HCT116 (cell line): Measurements from ENCODE around the gene TBC1D8. TPM values are rescaled to one million over a fixed set of nuclear protein-coding genes. Genes with fewer than 3 reads are reported as not detected.

ENCODE experiments used
- ATAC-seq: fragments of 200-7000 bp; cut with Tn5 transposase; 2 replicates; pipeline ENCODE4 v1.9.1; 2020; ENCODE audit warnings: mild to moderate bottlenecking, moderate library complexity
- BruUV-seq: library from RNA; stranded (reverse); fragments of 400-500 nt; replicated peaks from 2 replicates; lab custom pipeline; 2021; lab: Mats Ljungman, UMichigan
- CTCF ChIA-PET: fragments of 300-600 bp; sonication (Branson Sonifier 250); formaldehyde crosslinking; loops from one replicate; lab custom pipeline; 2021; ENCODE audit warnings: antibody characterized with exemption; lab: Charles Lee
- POLR2A ChIA-PET: fragments of 300-600, 350-600 bp; sonication (Branson Sonifier 250); formaldehyde crosslinking; loops from one replicate; lab custom pipeline; 2021; ENCODE audit warnings: antibody characterized with exemption; lab: Charles Lee
- RAD21 ChIA-PET, 2 experiments: fragments of 300-600 bp; sonication (Branson Sonifier 250); formaldehyde crosslinking; loops; one replicate each; lab custom pipeline; 2023; ENCODE audit warnings: low total read pairs in 2 of 2; ENCODE audit not compliant: uncharacterized antibody in 2 of 2, unreplicated experiment in 2 of 2, low non-redundant PET in 1 of 2; lab: Charles Lee
- DNase-seq: peaks from one replicate; pipeline ENCODE4 v3.0.0-alpha.2; 2010; ENCODE audit warnings: low read depth, low spot score
- H2AFZ ChIP-seq: fragments of 200-600 bp; shearing (Covaris generic), sonication (generic); 2 replicates; pipeline ENCODE4 v1.6.1; 2017; ENCODE audit warnings: low read depth, mixed run types, mixed read lengths, antibody characterized with exemption, low read length; ENCODE audit not compliant: poor library complexity, severe bottlenecking
- H3K27ac ChIP-seq: 2 replicates; pipeline ENCODE4 v1.5.1; 2012; ENCODE audit warnings: low read depth, low read length
- H3K27me3 ChIP-seq: fragments of 200-600 bp; sonication (generic); 2 replicates; pipeline ENCODE4 v1.6.1; 2016; ENCODE audit warnings: mixed run types, low read length, mixed read lengths; ENCODE audit not compliant: insufficient read depth
- H3K36me3 ChIP-seq, 2 experiments: fragments of 200-500 bp in 1 of 2; fragments of 200-600 bp in 1 of 2; sonication (Bioruptor generic) in 1 of 2; sonication (generic) in 1 of 2; 2 replicates each; pipeline versions ENCODE4 v1.5.1 to v1.6.1; 2014 to 2016; ENCODE audit warnings: low read length in 2 of 2, inconsistent platforms in 1 of 2, mixed read lengths in 1 of 2, mixed run types in 1 of 2; ENCODE audit not compliant: insufficient read depth in 2 of 2, control insufficient read depth in 1 of 2
- H3K4me1 ChIP-seq, 2 experiments: fragments of 200-600 bp in 1 of 2; sonication (generic) in 1 of 2; 2 replicates each; pipeline versions ENCODE4 v1.5.1 to v1.6.1; 2012 to 2017; ENCODE audit warnings: low read length in 2 of 2, inconsistent platforms in 1 of 2, mild to moderate bottlenecking in 1 of 2, mixed read lengths in 1 of 2, mixed run types in 1 of 2, moderate library complexity in 1 of 2; ENCODE audit not compliant: insufficient read depth in 2 of 2, control insufficient read depth in 1 of 2
- H3K4me2 ChIP-seq: fragments of 200-600 bp; sonication (generic); 2 replicates; pipeline ENCODE4 v1.6.1; 2017; ENCODE audit warnings: mixed run types, low read length, mixed read lengths
- H3K4me3 ChIP-seq, 2 experiments: fragments of 200-600 bp in 1 of 2; sonication (generic) in 1 of 2; replicated peaks in 1 of 2; 2 replicates each; pipeline ENCODE4 v1.5.1; 2011 to 2016; ENCODE audit warnings: low read length in 2 of 2, control low read depth in 1 of 2, low read depth in 1 of 2, mild to moderate bottlenecking in 1 of 2, mixed read lengths in 1 of 2, mixed run types in 1 of 2
- H3K79me2 ChIP-seq: fragments of 200-600 bp; sonication (generic); 2 replicates; pipeline ENCODE4 v1.6.1; 2017; ENCODE audit warnings: mild to moderate bottlenecking, mixed run types, low read length, moderate library complexity, mixed read lengths; ENCODE audit not compliant: insufficient read depth
- H3K9ac ChIP-seq: fragments of 200-600 bp; sonication (generic); 2 replicates; pipeline ENCODE4 v1.6.1; 2016; ENCODE audit warnings: low read length, mixed read lengths
- H3K9me2 ChIP-seq: fragments of 200-600 bp; sonication (generic), shearing (Covaris generic); 2 replicates; pipeline ENCODE4 v1.6.1; 2017; ENCODE audit warnings: mixed run types, mild to moderate bottlenecking, moderate library complexity; ENCODE audit not compliant: insufficient read depth
- H3K9me3 ChIP-seq, 2 experiments: fragments of 200-500 bp in 1 of 2; fragments of 200-600 bp in 1 of 2; sonication (Bioruptor generic) in 1 of 2; sonication (generic) in 1 of 2; 2 replicates each; pipeline ENCODE4 v1.6.1; 2014 to 2017; ENCODE audit warnings: low read length in 2 of 2, mixed read lengths in 2 of 2, inconsistent platforms in 1 of 2, low read depth in 1 of 2, mild to moderate bottlenecking in 1 of 2, mixed run types in 1 of 2, moderate library complexity in 1 of 2; ENCODE audit not compliant: control insufficient read depth in 1 of 2, insufficient read depth in 1 of 2
- H4K20me1 ChIP-seq: fragments of 200-600 bp; sonication (generic), shearing (Covaris generic); 2 replicates; pipeline ENCODE4 v1.6.1; 2017; ENCODE audit warnings: mixed run types, mild to moderate bottlenecking, moderate library complexity; ENCODE audit not compliant: insufficient read depth
- CBX3 ChIP-seq: IDR thresholded peaks from 2 replicates; pipeline ENCODE4 v1.6.1; 2012; ENCODE audit warnings: low read depth
- CEBPB ChIP-seq: IDR thresholded peaks from 2 replicates; pipeline ENCODE4 v1.6.1; 2012; ENCODE audit warnings: low read depth
- EZH2 ChIP-seq: fragments of 200-600 bp; sonication (generic); IDR thresholded peaks from 2 replicates; pipeline ENCODE4 v1.6.1; 2017; ENCODE audit warnings: antibody characterized with exemption, mixed run types
- EZH2phosphoT487 ChIP-seq: fragments of 200-600 bp; IDR thresholded peaks from 2 replicates; pipeline ENCODE4 v1.6.1; 2018; ENCODE audit warnings: antibody characterized with exemption, borderline replicate concordance
- FOSL1 ChIP-seq: IDR thresholded peaks from 2 replicates; pipeline ENCODE4 v1.6.1; 2012; ENCODE audit warnings: low read depth
- POLR2A ChIP-seq: IDR thresholded peaks from 2 replicates; pipeline ENCODE4 v1.7.0; 2011; ENCODE audit warnings: borderline replicate concordance; ENCODE audit not compliant: insufficient read depth, insufficient read length; ENCODE audit errors: extremely low read depth
- POLR2AphosphoS5 ChIP-seq: IDR thresholded peaks from 2 replicates; pipeline ENCODE4 v1.6.1; 2011; ENCODE audit warnings: mild to moderate bottlenecking, low read depth, low read length, moderate library complexity
- RAD21 ChIP-seq: IDR thresholded peaks from 2 replicates; pipeline ENCODE4 v1.6.1; 2012; ENCODE audit warnings: low read depth, mild to moderate bottlenecking
- SP1 ChIP-seq: IDR thresholded peaks from 2 replicates; pipeline ENCODE4 v1.6.1; 2012; ENCODE audit warnings: low read depth
- YY1 ChIP-seq: IDR thresholded peaks from 2 replicates; pipeline ENCODE4 v1.6.1; 2011; ENCODE audit warnings: low read length, low read depth, moderate library complexity, mild to moderate bottlenecking; ENCODE audit not compliant: insufficient replicate concordance; ENCODE audit errors: extremely low read depth
- ZFX ChIP-seq: fragments of 450-650 bp; IDR thresholded peaks from 2 replicates; pipeline ENCODE4 v1.6.1; 2017
- ZNF274 ChIP-seq: fragments of 200-500 bp; sonication (Bioruptor generic); IDR thresholded peaks from 2 replicates; pipeline ENCODE4 v1.6.1; 2014; ENCODE audit warnings: mild to moderate bottlenecking, low read depth, low read length, inconsistent platforms
- intact Hi-C: fragments of 100-400 bp; cut with micrococcal nuclease; formaldehyde crosslinking; loops from 2 replicates; pipeline ENCODE4 v1.10.0; 2022
- total RNA-seq: library from RNA; stranded (reverse); gene quantifications from one replicate; pipeline ENCODE4 v1.2.1, GENCODE V29; 2021; ENCODE audit not compliant: unreplicated experiment
- TF ChIP-seq, protein P1 (sequence below), 3 experiments: fragments of 200-600 bp in 1 of 3; sonication (generic) in 1 of 3; IDR thresholded peaks in 2 of 3; conservative IDR thresholded peaks in 1 of 3; 2 replicates each; pipeline ENCODE4 v1.5.1; 2012 to 2017; ENCODE audit warnings: low read depth in 2 of 3, low read length in 2 of 3, antibody characterized with exemption in 1 of 3, borderline replicate concordance in 1 of 3, control low read depth in 1 of 3, mild to moderate bottlenecking in 1 of 3, mixed read lengths in 1 of 3, mixed run types in 1 of 3, moderate library complexity in 1 of 3; ENCODE audit not compliant: insufficient read depth in 1 of 3
- TF ChIP-seq, protein P2 (sequence below): IDR thresholded peaks from 2 replicates; pipeline ENCODE4 v1.6.1; 2011; ENCODE audit warnings: mild to moderate bottlenecking, low read length, moderate library complexity; ENCODE audit not compliant: insufficient replicate concordance; ENCODE audit errors: extremely low read depth

TBC1D8 gene
- total RNA-seq, 1 experiment from 2014 or later, result 44.0 TPM

- no peak overlapping the region for H3K4me2 ChIP-seq
- no peak overlapping the region for H3K9ac ChIP-seq
- H3K36me3 ChIP-seq, result peaks cover 35 to 60% of the 10 kb centered on the region in 2 experiments
- no peak overlapping the region for H3K4me3 ChIP-seq
- ChIA-PET POLR2A (interaction anchor here (0.6 kb wide), 1 partner anchor 409 kb away, joined by 3 read pairs; no protein-coding TSS in a partner anchor), RAD21 (no interaction called here), CTCF (no interaction called here)
- H3K9me3 ChIP-seq, result no peaks in the 10 kb centered on the region
- peaks cover 39% of the 10 kb centered on the region; the same call in 1 of the 2 replicates for H4K20me1 ChIP-seq
- H3K27me3 ChIP-seq, result no peaks in the 10 kb centered on the region
- H3K9me2 ChIP-seq, result no peaks in the 10 kb centered on the region
- H2AFZ ChIP-seq, result no peak overlapping the region
- TF ChIP-seq POLR2AphosphoS5 (peak; percentile 52), SP1 (no peak), EZH2phosphoT487 (no peak)
- no peak for DNase-seq
- peaks cover 59% of the 10 kb centered on the region for H3K79me2 ChIP-seq
- ATAC-seq, result no peak
- BruUV-seq, result no TSS peak
- peaks cover 9 to 19% of the 10 kb centered on the region in 2 experiments for H3K4me1 ChIP-seq
- H3K27ac ChIP-seq, result peak overlapping the region; percentile 88
- intact Hi-C loops, result loop anchor here (5.0 kb wide), 1 partner anchor 397 kb away; no protein-coding TSS in a partner anchor
Observed at GRCh38 chr2:101004620-101005325, 146.4 kb downstream of the TBC1D8 start.

GRCh38 chr2:101003278-101003775 is 147.9 kb downstream of the TBC1D8 start:
- Histone ChIP-seq H3K9ac (peak overlapping the region; percentile 86), H3K36me3 (peaks cover 35 to 56% of the 10 kb centered on the region in 2 experiments), H3K27me3 (no peaks in the 10 kb centered on the region), H3K9me3 (no peaks in the 10 kb centered on the region), H3K27ac (peak overlapping the region; percentile 88), H3K4me2 (peak overlapping the region; percentile 79), H3K9me2 (no peaks in the 10 kb centered on the region), H4K20me1 (peaks cover 39% of the 10 kb centered on the region; the same call in 1 of the 2 replicates), H3K79me2 (peaks cover 59% of the 10 kb centered on the region), H3K4me1 (peaks cover 9 to 19% of the 10 kb centered on the region in 2 experiments), H3K4me3 (peak overlapping the region; percentile 66 to 89), H2AFZ (no peak overlapping the region)
- intact Hi-C loops, result loop anchor here (5.0 kb wide), 1 partner anchor 396 kb away; no protein-coding TSS in a partner anchor
- BruUV-seq, result no TSS peak
- TF ChIP-seq FOSL1, result no peak
- TF ChIP-seq RAD21, result no peak
- TF ChIP-seq YY1, result no peak
- TF ChIP-seq, protein P1, sequence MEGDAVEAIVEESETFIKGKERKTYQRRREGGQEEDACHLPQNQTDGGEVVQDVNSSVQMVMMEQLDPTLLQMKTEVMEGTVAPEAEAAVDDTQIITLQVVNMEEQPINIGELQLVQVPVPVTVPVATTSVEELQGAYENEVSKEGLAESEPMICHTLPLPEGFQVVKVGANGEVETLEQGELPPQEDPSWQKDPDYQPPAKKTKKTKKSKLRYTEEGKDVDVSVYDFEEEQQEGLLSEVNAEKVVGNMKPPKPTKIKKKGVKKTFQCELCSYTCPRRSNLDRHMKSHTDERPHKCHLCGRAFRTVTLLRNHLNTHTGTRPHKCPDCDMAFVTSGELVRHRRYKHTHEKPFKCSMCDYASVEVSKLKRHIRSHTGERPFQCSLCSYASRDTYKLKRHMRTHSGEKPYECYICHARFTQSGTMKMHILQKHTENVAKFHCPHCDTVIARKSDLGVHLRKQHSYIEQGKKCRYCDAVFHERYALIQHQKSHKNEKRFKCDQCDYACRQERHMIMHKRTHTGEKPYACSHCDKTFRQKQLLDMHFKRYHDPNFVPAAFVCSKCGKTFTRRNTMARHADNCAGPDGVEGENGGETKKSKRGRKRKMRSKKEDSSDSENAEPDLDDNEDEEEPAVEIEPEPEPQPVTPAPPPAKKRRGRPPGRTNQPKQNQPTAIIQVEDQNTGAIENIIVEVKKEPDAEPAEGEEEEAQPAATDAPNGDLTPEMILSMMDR (IDR thresholded peaks at IDR 0.05 in 2 of 3, conservative IDR thresholded peaks at IDR 0.05 in 1 of 3; ENCODE audit: borderline replicate concordance in 1 of 3, insufficient read depth in 1 of 3, low read depth in 2 of 3, low read length in 2 of 3), result no peak
- TF ChIP-seq, protein P2, sequence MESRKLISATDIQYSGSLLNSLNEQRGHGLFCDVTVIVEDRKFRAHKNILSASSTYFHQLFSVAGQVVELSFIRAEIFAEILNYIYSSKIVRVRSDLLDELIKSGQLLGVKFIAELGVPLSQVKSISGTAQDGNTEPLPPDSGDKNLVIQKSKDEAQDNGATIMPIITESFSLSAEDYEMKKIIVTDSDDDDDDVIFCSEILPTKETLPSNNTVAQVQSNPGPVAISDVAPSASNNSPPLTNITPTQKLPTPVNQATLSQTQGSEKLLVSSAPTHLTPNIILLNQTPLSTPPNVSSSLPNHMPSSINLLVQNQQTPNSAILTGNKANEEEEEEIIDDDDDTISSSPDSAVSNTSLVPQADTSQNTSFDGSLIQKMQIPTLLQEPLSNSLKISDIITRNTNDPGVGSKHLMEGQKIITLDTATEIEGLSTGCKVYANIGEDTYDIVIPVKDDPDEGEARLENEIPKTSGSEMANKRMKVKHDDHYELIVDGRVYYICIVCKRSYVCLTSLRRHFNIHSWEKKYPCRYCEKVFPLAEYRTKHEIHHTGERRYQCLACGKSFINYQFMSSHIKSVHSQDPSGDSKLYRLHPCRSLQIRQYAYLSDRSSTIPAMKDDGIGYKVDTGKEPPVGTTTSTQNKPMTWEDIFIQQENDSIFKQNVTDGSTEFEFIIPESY, result no peak
- TF ChIP-seq EZH2, result no peak
- TF ChIP-seq SP1, result no peak
- TF ChIP-seq CBX3, result no peak
- TF ChIP-seq EZH2phosphoT487, result no peak
- no peak for TF ChIP-seq ZFX
- no peak for TF ChIP-seq POLR2A
- TF ChIP-seq ZNF274, result no peak
- TF ChIP-seq CEBPB, result no peak
- ChIA-PET POLR2A (interaction anchor here (1.2 to 2.7 kb wide), 2 partner anchors 273 to 393 kb away, joined by 4 to 15 read pairs; no protein-coding TSS in a partner anchor), RAD21 (no interaction called here), CTCF (no interaction called here)
- ATAC-seq, result no peak
- no peak for DNase-seq
